ENCODE data around the gene PSPC1.

DNA sequence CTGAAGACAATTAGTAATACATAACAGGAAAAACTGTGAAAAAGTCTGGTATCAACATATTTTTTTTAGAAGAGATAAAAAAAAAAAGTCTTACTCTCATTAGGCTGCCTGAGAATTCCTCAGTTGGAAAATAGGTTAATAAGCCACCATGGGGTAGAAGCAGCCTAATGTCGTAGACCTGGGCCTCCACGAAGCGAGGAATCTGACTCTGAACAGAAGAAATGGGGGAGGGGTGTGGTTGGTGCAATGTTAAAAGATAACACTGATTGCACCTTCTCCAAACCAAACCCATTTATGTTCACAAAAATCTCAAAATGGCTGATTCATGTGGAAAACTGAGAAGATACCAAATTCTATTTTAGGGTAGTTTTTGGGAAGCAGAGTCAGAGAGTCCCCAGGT lies 86.9 kb downstream of the PSPC1 start:
- TF ChIP-seq, protein P1, sequence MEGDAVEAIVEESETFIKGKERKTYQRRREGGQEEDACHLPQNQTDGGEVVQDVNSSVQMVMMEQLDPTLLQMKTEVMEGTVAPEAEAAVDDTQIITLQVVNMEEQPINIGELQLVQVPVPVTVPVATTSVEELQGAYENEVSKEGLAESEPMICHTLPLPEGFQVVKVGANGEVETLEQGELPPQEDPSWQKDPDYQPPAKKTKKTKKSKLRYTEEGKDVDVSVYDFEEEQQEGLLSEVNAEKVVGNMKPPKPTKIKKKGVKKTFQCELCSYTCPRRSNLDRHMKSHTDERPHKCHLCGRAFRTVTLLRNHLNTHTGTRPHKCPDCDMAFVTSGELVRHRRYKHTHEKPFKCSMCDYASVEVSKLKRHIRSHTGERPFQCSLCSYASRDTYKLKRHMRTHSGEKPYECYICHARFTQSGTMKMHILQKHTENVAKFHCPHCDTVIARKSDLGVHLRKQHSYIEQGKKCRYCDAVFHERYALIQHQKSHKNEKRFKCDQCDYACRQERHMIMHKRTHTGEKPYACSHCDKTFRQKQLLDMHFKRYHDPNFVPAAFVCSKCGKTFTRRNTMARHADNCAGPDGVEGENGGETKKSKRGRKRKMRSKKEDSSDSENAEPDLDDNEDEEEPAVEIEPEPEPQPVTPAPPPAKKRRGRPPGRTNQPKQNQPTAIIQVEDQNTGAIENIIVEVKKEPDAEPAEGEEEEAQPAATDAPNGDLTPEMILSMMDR (IDR thresholded peaks at IDR 0.05) = no peak
- TF ChIP-seq POLR2A (IDR thresholded peaks at IDR 0.05) = no peak

All from gastroesophageal sphincter (tissue), 3 donors.